GM12878 (cell line): Measurements from ENCODE around the gene ZSWIM5. TPM values are rescaled to one million over a fixed set of nuclear protein-coding genes. Genes with fewer than 3 reads are reported as not detected.

Experiments used
- ATAC-seq: fragments of 200-7000 bp; cut with Tn5 transposase; 3 replicates; pipeline ENCODE4 v1.9.1; 2020; ENCODE audit warnings: mild to moderate bottlenecking, moderate library complexity
- BruUV-seq: library from RNA; stranded (reverse); fragments of 400-500 nt; replicated peaks from 2 replicates; lab custom pipeline; 2021; lab: Mats Ljungman, UMichigan
- CTCF ChIA-PET: fragments of 300-600 bp; sonication (Branson Sonifier 250); formaldehyde crosslinking; extraction: SDS; loops from one replicate; lab custom pipeline; 2021; ENCODE audit warnings: inconsistent platforms; lab: Yijun Ruan, JAX
- POLR2A ChIA-PET: fragments of 350-600 bp; formaldehyde crosslinking; extraction: SDS; loops from one replicate; lab custom pipeline; 2021; ENCODE audit warnings: inconsistent platforms; lab: Charles Lee
- RAD21 ChIA-PET: fragments of 300-600 bp; sonication (Branson Sonifier 250); formaldehyde crosslinking; loops from one replicate; lab custom pipeline; 2023; ENCODE audit warnings: antibody characterized with exemption; ENCODE audit not compliant: unreplicated experiment; lab: Charles Lee
- SMC1A ChIA-PET: fragments of 300-600 bp; sonication (Branson Sonifier 250); formaldehyde crosslinking; loops from one replicate; lab custom pipeline; 2023; ENCODE audit not compliant: unreplicated experiment, uncharacterized antibody; lab: Charles Lee
- DNase-seq: peaks from one replicate; pipeline ENCODE4 v3.0.0-alpha.2; 2011; ENCODE audit warnings: low read depth, low spot score
- FAIRE-seq: peaks from 3 replicates; lab custom pipeline; 2011; peaks lifted over from hg19 to GRCh38; lab: Jason Lieb, UNC
- H2AFZ ChIP-seq: 2 replicates; pipeline ENCODE4 v1.6.0; 2011; ENCODE audit warnings: low read depth, low read length, control low read depth; ENCODE audit not compliant: control insufficient read depth
- H3K27ac ChIP-seq: 2 replicates; pipeline ENCODE4 v1.5.1; 2011; ENCODE audit warnings: control low read depth; ENCODE audit not compliant: control insufficient read depth, insufficient read depth
- H3K27me3 ChIP-seq, 2 experiments: replicated peaks in 1 of 2; 2 replicates each; pipeline versions ENCODE4 v1.6.0 to v1.6.1; 2011; ENCODE audit warnings: low read length in 1 of 2; ENCODE audit not compliant: control insufficient read depth in 2 of 2, insufficient read depth in 2 of 2
- H3K36me3 ChIP-seq, 2 experiments: 2 replicates each; pipeline ENCODE4 v1.5.1; 2011; ENCODE audit warnings: low read length in 1 of 2; ENCODE audit not compliant: control insufficient read depth in 2 of 2, insufficient read depth in 2 of 2
- H3K4me1 ChIP-seq: 2 replicates; pipeline ENCODE4 v1.6.1; 2011; ENCODE audit warnings: mild to moderate bottlenecking, low read length, moderate library complexity, mixed read lengths; ENCODE audit not compliant: control insufficient read depth, insufficient read depth
- H3K4me2 ChIP-seq: 2 replicates; pipeline ENCODE4 v1.6.0; 2011; ENCODE audit warnings: control low read depth; ENCODE audit not compliant: control insufficient read depth, insufficient read depth
- H3K4me3 ChIP-seq: fragments of 200-600 bp; sonication (generic); 2 replicates; pipeline ENCODE4 v1.5.1; 2016
- H3K79me2 ChIP-seq: 2 replicates; pipeline ENCODE4 v1.6.0; 2011; ENCODE audit warnings: low read length; ENCODE audit not compliant: control insufficient read depth, insufficient read depth
- H3K9ac ChIP-seq: 2 replicates; pipeline ENCODE4 v1.8.0; 2011; ENCODE audit warnings: low read length, control low read depth, mixed read lengths; ENCODE audit not compliant: control insufficient read depth, insufficient read depth
- H3K9me3 ChIP-seq: replicated peaks from 3 replicates; pipeline ENCODE4 v1.5.1; 2011; ENCODE audit warnings: mild to moderate bottlenecking, low read length; ENCODE audit not compliant: control insufficient read depth, insufficient read depth
- H4K20me1 ChIP-seq: 2 replicates; pipeline ENCODE4 v1.6.0; 2011; ENCODE audit not compliant: control insufficient read depth, insufficient read depth
- BHLHE40 ChIP-seq, 2 experiments: fragments of 450-650 bp in 1 of 2; IDR thresholded peaks; 2 replicates each; pipeline ENCODE4 v1.6.1; 2011 to 2017; ENCODE audit warnings: low read depth in 2 of 2, borderline replicate concordance in 1 of 2, improper control_type of control experiment in 1 of 2, low read length in 1 of 2, mild to moderate bottlenecking in 1 of 2
- CBX5 ChIP-seq: sonication (generic); IDR thresholded peaks from 2 replicates; pipeline ENCODE4 v1.6.1; 2016; ENCODE audit warnings: low read depth, moderate library complexity, mild to moderate bottlenecking, inconsistent platforms
- CHD2 ChIP-seq: IDR thresholded peaks from 2 replicates; pipeline ENCODE4 v1.6.1; 2011; ENCODE audit warnings: low read depth, low read length, improper control_type of control experiment, borderline replicate concordance
- CUX1 ChIP-seq: IDR thresholded peaks from 2 replicates; pipeline ENCODE4 v1.6.1; 2012; ENCODE audit warnings: improper control_type of control experiment, low read depth, low read length; ENCODE audit not compliant: insufficient replicate concordance
- EED ChIP-seq: sonication (generic); IDR thresholded peaks from 2 replicates; pipeline ENCODE4 v1.6.1; 2016; ENCODE audit warnings: antibody characterized with exemption, low read depth
- EGR1 ChIP-seq, 2 experiments: IDR thresholded peaks; 1 replicate in 1 of 2; 2 replicates in 1 of 2; pipeline ENCODE4 v1.6.1; 2011 to 2012; ENCODE audit warnings: low read depth in 2 of 2, low read length in 2 of 2, borderline replicate concordance in 1 of 2, mild to moderate bottlenecking in 1 of 2, moderate library complexity in 1 of 2
- ESRRA ChIP-seq: IDR thresholded peaks from 2 replicates; pipeline ENCODE4 v1.6.1; 2012; ENCODE audit warnings: mild to moderate bottlenecking, low read length, improper control_type of control experiment
- FOS ChIP-seq: IDR thresholded peaks from 3 replicates; pipeline ENCODE4 v1.6.1; 2011; ENCODE audit warnings: borderline replicate concordance; ENCODE audit not compliant: insufficient read length; ENCODE audit errors: extremely low read depth
- HDAC2 ChIP-seq: fragments of 200-600 bp; sonication (generic); IDR thresholded peaks from 2 replicates; pipeline ENCODE4 v1.6.1; 2017
- LARP7 ChIP-seq: fragments of 450-650 bp; IDR thresholded peaks from 2 replicates; pipeline ENCODE4 v1.6.1; 2017; ENCODE audit warnings: mild to moderate bottlenecking
- MEF2B ChIP-seq: fragments of 450-650 bp; IDR thresholded peaks from 2 replicates; pipeline ENCODE4 v1.6.1; 2018; ENCODE audit warnings: mild to moderate bottlenecking, moderate library complexity; ENCODE audit not compliant: partially characterized antibody, poor library complexity, severe bottlenecking
- NFYB ChIP-seq: IDR thresholded peaks from 2 replicates; pipeline ENCODE4 v1.6.1; 2011; ENCODE audit warnings: low read depth, mild to moderate bottlenecking, low read length, improper control_type of control experiment, moderate library complexity; ENCODE audit not compliant: insufficient read depth
- NR2F1 ChIP-seq: fragments of 450-650 bp; conservative IDR thresholded peaks from 2 replicates; pipeline ENCODE4 v1.6.1; 2017; ENCODE audit warnings: mild to moderate bottlenecking
- PAX8 ChIP-seq: fragments of 450-650 bp; IDR thresholded peaks from 2 replicates; pipeline ENCODE4 v1.6.1; 2017; ENCODE audit warnings: mild to moderate bottlenecking, moderate library complexity
- ZBED1 ChIP-seq: IDR thresholded peaks from 2 replicates; pipeline ENCODE4 v1.6.1; 2016; ENCODE audit warnings: borderline replicate concordance
- WGBS: methylation state at CpG from one replicate; pipeline ENCODE4 v1.1.6; 2016; ENCODE audit warnings: low lambda C conversion rate; ENCODE audit not compliant: insufficient replicate concordance, insufficient coverage; ENCODE audit errors: missing lambda C conversion rate; 5-methylcytosine and 5-hydroxymethylcytosine counted together
- in situ Hi-C: fragments of 300-500 bp; cut with MboI; formaldehyde crosslinking; loops from 9 replicates; pipeline ENCODE4 v1.14.3; 2018; ENCODE audit warnings: mixed read lengths
- intact Hi-C: fragments of 100-400 bp; cut with micrococcal nuclease; formaldehyde crosslinking; loops from one replicate; pipeline ENCODE4 v1.14.2; 2022; ENCODE audit not compliant: unreplicated experiment
- polyA plus RNA-seq, 11 experiments: library from polyadenylated mRNA; depleted of rRNA in 4 of 11; unstranded in 6 of 11; stranded (reverse) in 5 of 11; fragments of >200 nt; fragmentation: Nextera tagmentation in 4 of 11; fragmentation: Illumina TruSeq in 1 of 11; extraction: Ambion mirVana in 4 of 11; extraction: Trizol in 1 of 11; gene quantifications; 1 replicate in 1 of 11; 2 replicates in 10 of 11; pipeline versions ENCODE4 v1.2.1 to v1.2.3, GENCODE V29; 2011 to 2016; ENCODE audit warnings: inconsistent platforms in 2 of 11, missing spikeins in 2 of 11, low read depth in 1 of 11
- total RNA-seq, 4 experiments: library from RNA; depleted of rRNA in 3 of 4; stranded (reverse); fragments of >200 nt in 3 of 4; fragmentation: Illumina TruSeq in 1 of 4; extraction: Trizol in 1 of 4; gene quantifications; 2 replicates each; pipeline versions ENCODE4 v1.2.1 to v1.2.3, GENCODE V29; 2013 to 2021
- TF ChIP-seq, protein P1 (sequence below): IDR thresholded peaks from 2 replicates; pipeline ENCODE4 v1.6.1; 2011; ENCODE audit warnings: low read depth, low read length, improper control_type of control experiment, borderline replicate concordance

Gene ZSWIM5
- total and polyA plus RNA-seq, 10 of the 15 experiments (the other 5 are each of a cell fraction or from before 2014, with no cell fraction given) = 0.07 to 0.97 (median 0.34) TPM; not detected in 1

DNA sequence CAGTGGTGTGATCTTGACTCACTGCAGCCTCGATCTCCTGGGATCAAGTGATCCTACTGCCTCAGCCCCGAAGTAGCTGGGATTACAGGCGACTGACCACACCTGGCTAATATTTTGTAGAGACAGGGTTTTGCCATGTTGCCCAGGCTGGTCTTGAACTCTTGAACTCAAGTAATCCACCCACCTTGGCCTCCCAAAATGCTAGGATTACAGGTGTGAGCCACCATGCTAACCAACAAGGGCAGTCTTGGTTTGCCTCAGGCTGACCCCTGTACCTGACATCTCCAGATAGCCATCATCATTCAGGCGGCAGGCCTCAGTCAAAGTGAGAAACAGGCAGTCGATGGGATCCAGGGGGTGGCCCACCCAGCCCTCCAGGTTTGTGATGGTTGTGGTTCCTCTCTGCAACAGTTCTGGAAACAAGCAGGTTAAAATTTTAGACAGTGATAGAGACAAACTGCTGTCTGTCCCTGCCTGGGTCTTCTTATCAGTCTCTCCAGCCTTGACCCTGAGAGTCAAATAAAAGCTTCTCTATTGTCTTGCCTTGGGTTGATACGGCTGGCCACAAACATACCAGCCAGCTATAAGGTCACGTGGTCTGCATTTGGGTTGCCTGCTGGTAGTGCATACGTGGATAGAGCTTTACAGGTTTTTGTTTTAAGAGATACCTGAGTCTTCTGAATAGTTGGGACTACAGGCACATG, 167.6 kb downstream of the ZSWIM5 start (continued):
- TF ChIP-seq, protein P1, sequence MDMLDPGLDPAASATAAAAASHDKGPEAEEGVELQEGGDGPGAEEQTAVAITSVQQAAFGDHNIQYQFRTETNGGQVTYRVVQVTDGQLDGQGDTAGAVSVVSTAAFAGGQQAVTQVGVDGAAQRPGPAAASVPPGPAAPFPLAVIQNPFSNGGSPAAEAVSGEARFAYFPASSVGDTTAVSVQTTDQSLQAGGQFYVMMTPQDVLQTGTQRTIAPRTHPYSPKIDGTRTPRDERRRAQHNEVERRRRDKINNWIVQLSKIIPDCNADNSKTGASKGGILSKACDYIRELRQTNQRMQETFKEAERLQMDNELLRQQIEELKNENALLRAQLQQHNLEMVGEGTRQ = no peak
- no peak for TF ChIP-seq CHD2
- no peak for TF ChIP-seq ESRRA
- TF ChIP-seq LARP7 = no peak
- TF ChIP-seq NFYB = no peak
- TF ChIP-seq, all 136 proteins: peak for 0

GRCh38 chr1:45038240-45038639, 168.2 kb downstream of the ZSWIM5 start:
- ChIA-PET POLR2A (no interaction called here), RAD21 (no interaction called here), SMC1A (no interaction called here), CTCF (no interaction called here)
- Histone ChIP-seq H3K4me2 (no peak overlapping the region), H3K27ac (no peak overlapping the region), H4K20me1 (no peaks in the 10 kb centered on the region), H2AFZ (no peak overlapping the region), H3K27me3 (no peaks in the 10 kb centered on the region), H3K79me2 (no peaks in the 10 kb centered on the region), H3K36me3 (no peaks in the 10 kb centered on the region), H3K4me1 (peaks cover 4% of the 10 kb centered on the region), H3K9me3 (no peaks in the 10 kb centered on the region), H3K9ac (no peak overlapping the region), H3K4me3 (no peak overlapping the region)
- intact Hi-C loops (no loop called here), in situ Hi-C loops (no loop called here)
- ATAC-seq (no peak), FAIRE-seq (no peak), DNase-seq (no peak)
- WGBS = 12% methylated on average over 2 of the region's 2 CpGs
- no TSS peak for BruUV-seq
- TF ChIP-seq CBX5 (no peak), EGR1 (IDR thresholded peaks at IDR 0.05; ENCODE audit: borderline replicate concordance in 1 of 2, low read depth in 2 of 2, low read length in 2 of 2) (no peak), PAX8 (no peak), CUX1 (no peak), FOS (no peak), NR2F1 (no peak), EED (no peak), BHLHE40 (IDR thresholded peaks at IDR 0.05; ENCODE audit: borderline replicate concordance in 1 of 2, low read depth in 2 of 2, low read length in 1 of 2) (no peak), MEF2B (no peak), HDAC2 (no peak), ZBED1 (no peak)
